Ovary (tissue), 3 donors: ENCODE results near the gene EFHC2.

Experiments used
- POLR2A ChIP-seq: fragments of 450-650 bp; IDR thresholded peaks from one replicate; pipeline ENCODE4 v1.6.1; 2017; ENCODE audit warnings: antibody characterized with exemption, mild to moderate bottlenecking, moderate library complexity
- TF ChIP-seq, protein P1 (sequence below), 3 donors: fragments of 450-650 bp in 2 of 3; fragments of 200-600 bp in 1 of 3; IDR thresholded peaks; one replicate each; pipeline versions ENCODE4 v1.5.1 to v1.8.0; 2016 to 2022; ENCODE audit warnings: antibody characterized with exemption in 3 of 3, mild to moderate bottlenecking in 1 of 3
- donor health status: DM: no; HTN: no; CAD: no.

DNA sequence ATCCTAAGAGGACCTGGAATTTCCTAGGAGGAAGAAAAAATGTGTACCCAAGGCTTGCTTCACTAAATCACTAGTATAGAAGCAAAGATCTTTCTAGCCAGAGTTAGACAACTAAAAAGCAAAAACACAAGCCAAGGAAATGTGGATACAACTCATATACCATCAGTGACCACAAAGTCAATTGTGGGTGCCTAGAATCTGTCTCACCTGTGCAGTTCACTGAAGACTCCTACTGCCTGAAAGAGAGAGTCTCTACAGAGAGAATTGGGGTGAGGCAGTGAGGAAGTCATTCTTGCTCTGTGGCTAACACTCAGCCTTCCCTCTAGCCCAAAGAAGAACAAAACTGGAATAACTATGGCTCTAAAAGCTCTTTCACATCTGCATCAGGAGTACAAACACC, 82.9 kb downstream of the EFHC2 start:
- TF ChIP-seq, protein P1, sequence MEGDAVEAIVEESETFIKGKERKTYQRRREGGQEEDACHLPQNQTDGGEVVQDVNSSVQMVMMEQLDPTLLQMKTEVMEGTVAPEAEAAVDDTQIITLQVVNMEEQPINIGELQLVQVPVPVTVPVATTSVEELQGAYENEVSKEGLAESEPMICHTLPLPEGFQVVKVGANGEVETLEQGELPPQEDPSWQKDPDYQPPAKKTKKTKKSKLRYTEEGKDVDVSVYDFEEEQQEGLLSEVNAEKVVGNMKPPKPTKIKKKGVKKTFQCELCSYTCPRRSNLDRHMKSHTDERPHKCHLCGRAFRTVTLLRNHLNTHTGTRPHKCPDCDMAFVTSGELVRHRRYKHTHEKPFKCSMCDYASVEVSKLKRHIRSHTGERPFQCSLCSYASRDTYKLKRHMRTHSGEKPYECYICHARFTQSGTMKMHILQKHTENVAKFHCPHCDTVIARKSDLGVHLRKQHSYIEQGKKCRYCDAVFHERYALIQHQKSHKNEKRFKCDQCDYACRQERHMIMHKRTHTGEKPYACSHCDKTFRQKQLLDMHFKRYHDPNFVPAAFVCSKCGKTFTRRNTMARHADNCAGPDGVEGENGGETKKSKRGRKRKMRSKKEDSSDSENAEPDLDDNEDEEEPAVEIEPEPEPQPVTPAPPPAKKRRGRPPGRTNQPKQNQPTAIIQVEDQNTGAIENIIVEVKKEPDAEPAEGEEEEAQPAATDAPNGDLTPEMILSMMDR (IDR thresholded peaks at IDR 0.05) = no peak
- no peak for TF ChIP-seq POLR2A
